Tibial artery (tissue), 4 donors: Measurements from ENCODE around the gene SDK1.
"Not testable (repeated sequence)": the region's sequence is repeated elsewhere in the genome, so short reads cannot be mapped to it uniquely, and the experiment has no call there.

Experiments
- DNase-seq, 2 donors: peaks; one replicate each; pipeline ENCODE4 v3.0.0-alpha.2; 2019
- H3K27ac ChIP-seq, 2 donors: fragments of 200-600 bp; sonication (generic) in 1 of 2; 1 replicate in 1 of 2; 2 replicates in 1 of 2; pipeline ENCODE4 v1.5.1; 2018 to 2019; ENCODE audit warnings: mild to moderate bottlenecking in 1 of 2
- H3K27me3 ChIP-seq, 2 donors: fragments of 200-600 bp; sonication (generic) in 1 of 2; one replicate each; pipeline versions ENCODE4 v1.5.1 to v1.6.0; 2016 to 2019
- H3K36me3 ChIP-seq, 3 donors: fragments of 200-600 bp; sonication (generic) in 2 of 3; one replicate each; pipeline ENCODE4 v1.5.1; 2016 to 2019; ENCODE audit warnings: mild to moderate bottlenecking in 2 of 3
- H3K4me1 ChIP-seq, 4 donors: fragments of 200-600 bp; sonication (generic) in 2 of 4; 1 replicate in 3 of 4; 2 replicates in 1 of 4; pipeline ENCODE4 v1.5.1; 2016 to 2019
- H3K4me3 ChIP-seq, 2 donors: fragments of 200-600 bp; sonication (generic) in 1 of 2; 1 replicate in 1 of 2; 2 replicates in 1 of 2; pipeline ENCODE4 v1.5.1; 2018 to 2019; ENCODE audit warnings: mild to moderate bottlenecking in 2 of 2
- H3K9me3 ChIP-seq, 3 donors: fragments of 200-600 bp; sonication (generic) in 1 of 3; one replicate each; pipeline ENCODE4 v1.5.1; 2016 to 2019
- CTCF ChIP-seq, 2 experiments: fragments of 200-600 bp in 1 of 2; fragments of 450-650 bp in 1 of 2; IDR thresholded peaks; one replicate each; pipeline ENCODE4 v1.5.1; 2017 to 2019; ENCODE audit warnings: antibody characterized with exemption in 2 of 2, mild to moderate bottlenecking in 1 of 2, moderate library complexity in 1 of 2
- intact Hi-C: fragments of 100-400 bp; cut with DNase I; formaldehyde crosslinking; loops from one replicate; pipeline ENCODE4 v1.15.0; 2023; ENCODE audit warnings: low total_unique reads

The SDK1 gene

GRCh38 chr7:3958109-3958483 lies 657.0 kb downstream of the SDK1 start:
- no peak for DNase-seq
- intact Hi-C loops = no loop called here
- no peak for TF ChIP-seq CTCF (IDR thresholded peaks at IDR 0.05)
- Histone ChIP-seq H3K4me1 (no peaks in the 10 kb centered on the region), H3K27me3 (no peaks in the 10 kb centered on the region), H3K36me3 (peaks cover 10 to 25% (median 23%) of the 10 kb centered on the region in 3 donors), H3K4me3 (no peak overlapping the region), H3K27ac (no peak overlapping the region), H3K9me3 (no peaks in the 10 kb centered on the region)

- H3K36me3 ChIP-seq = peaks cover 15 to 31% (median 30%) of the 10 kb centered on the region in 3 donors
- DNase-seq = no peak
- no peak for TF ChIP-seq CTCF (IDR thresholded peaks at IDR 0.05)
- H3K27ac ChIP-seq = no peak overlapping the region
- intact Hi-C loops = no loop called here
- no peaks in the 10 kb centered on the region for H3K9me3 ChIP-seq
- H3K4me1 ChIP-seq = no peaks in the 10 kb centered on the region
- H3K27me3 ChIP-seq = no peaks in the 10 kb centered on the region
- H3K4me3 ChIP-seq = no peak overlapping the region
These were observed 658.3 kb downstream of the SDK1 start for GRCh38 chr7:3959364-3959763.

- no peaks in the 10 kb centered on the region for H3K27me3 ChIP-seq
- no peak overlapping the region for H3K4me3 ChIP-seq
- no peak for TF ChIP-seq CTCF (IDR thresholded peaks at IDR 0.05)
- H3K27ac ChIP-seq = no peak overlapping the region
- no peaks in the 10 kb centered on the region for H3K4me1 ChIP-seq
- H3K9me3 ChIP-seq = no peaks in the 10 kb centered on the region
- H3K36me3 ChIP-seq = peaks cover 15 to 28% (median 24%) of the 10 kb centered on the region in 3 donors
- intact Hi-C loops = no loop called here
- no peak for DNase-seq
These were observed 659.2 kb downstream of the SDK1 start for GRCh38 chr7:3960050-3960763.

GRCh38 chr7:3960942-3961341 lies 659.9 kb downstream of the SDK1 start:
- no peak for DNase-seq
- intact Hi-C loops = no loop called here
- no peak for TF ChIP-seq CTCF (IDR thresholded peaks at IDR 0.05)
- Histone ChIP-seq H3K4me1 (no peaks in the 10 kb centered on the region), H3K36me3 (peaks cover 15 to 23% (median 22%) of the 10 kb centered on the region in 3 donors), H3K9me3 (no peaks in the 10 kb centered on the region), H3K27me3 (no peaks in the 10 kb centered on the region), H3K4me3 (no peak overlapping the region), H3K27ac (no peak overlapping the region)

- TF ChIP-seq CTCF (IDR thresholded peaks at IDR 0.05) = no peak
- intact Hi-C loops = no loop called here
- DNase-seq = no peak
- no peaks in the 10 kb centered on the region for H3K4me1 ChIP-seq
- no peak overlapping the region for H3K4me3 ChIP-seq
- H3K27me3 ChIP-seq = no peaks in the 10 kb centered on the region
- no peaks in the 10 kb centered on the region for H3K9me3 ChIP-seq
- no peak overlapping the region for H3K27ac ChIP-seq
- peaks cover 19 to 30% (median 21%) of the 10 kb centered on the region in 3 donors for H3K36me3 ChIP-seq
These were observed 660.9 kb downstream of the SDK1 start for GRCh38 chr7:3961857-3962503.

- H3K4me1 ChIP-seq, intact Hi-C loops, H3K9me3 ChIP-seq, H3K27me3 ChIP-seq, H3K27ac ChIP-seq, DNase-seq, H3K4me3 ChIP-seq: not testable (repeated sequence)
- peaks cover 35 to 47% (median 37%) of the 10 kb centered on the region in 3 donors for H3K36me3 ChIP-seq
These were observed 662.7 kb downstream of the SDK1 start for GRCh38 chr7:3963768-3964167.
